ENCODE data around the gene KANSL1. TPM values are rescaled to one million over a fixed set of nuclear protein-coding genes. Genes with fewer than 3 reads are reported as not detected.
A peak's percentile ranks its signal among the peaks of the same experiment; 100 is the strongest.

The KANSL1 gene
- total RNA-seq, 1 donor from 2014 or later, result 136 TPM

DNA sequence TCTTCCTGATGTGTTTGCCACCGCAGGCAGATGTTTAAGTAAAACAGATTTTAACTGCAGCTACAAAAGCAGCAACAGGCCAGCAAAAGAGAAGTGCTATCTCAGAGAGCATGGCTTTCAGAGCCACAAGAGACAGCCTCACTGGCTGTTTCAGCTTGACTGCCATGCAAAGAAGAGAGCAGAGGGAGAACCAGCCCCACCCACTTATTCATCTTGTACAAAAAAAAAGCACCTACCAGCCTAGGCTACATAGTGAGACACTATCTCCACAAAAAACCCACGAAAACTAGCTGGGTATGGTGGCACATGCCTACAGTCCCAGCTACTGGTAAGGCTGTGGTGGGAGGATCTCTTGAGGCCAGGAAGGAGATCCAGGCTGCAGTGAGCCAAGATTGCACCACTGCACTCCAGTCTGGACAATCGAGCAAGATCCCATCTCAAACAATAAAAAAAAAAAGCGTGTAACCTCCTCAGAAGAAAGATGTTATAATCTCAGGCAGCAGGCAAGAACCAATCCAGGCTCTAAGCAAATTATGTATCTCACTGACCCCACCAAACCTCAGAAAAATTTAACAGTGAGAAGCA is 164.2 kb downstream of the KANSL1 start:
- Histone ChIP-seq H3K9ac (no peak overlapping the region), H3K27me3 (no peaks in the 10 kb centered on the region), H3K9me3 (ENCODE audit: low read depth) (no peaks in the 10 kb centered on the region), H3K27ac (no peak overlapping the region), H2AFZ (replicated peaks) (no peak overlapping the region), H3K4me1 (peaks cover 24% of the 10 kb centered on the region), H3K79me2 (ENCODE audit: low read depth) (no peaks in the 10 kb centered on the region), H3K4me3 (no peak overlapping the region), H4K20me1 (ENCODE audit: low read depth) (peaks cover 55% of the 10 kb centered on the region), H3K4me2 (no peak overlapping the region), H3F3A (ENCODE audit: low read depth) (peaks cover 23% of the 10 kb centered on the region), H3K36me3 (no peaks in the 10 kb centered on the region)
- Mint-ChIP-seq H3K27me3 (ENCODE audit: insufficient read depth, low read depth) (peaks cover 2% of the 10 kb centered on the region), H3K36me3 (peaks cover 39% of the 10 kb centered on the region), H3K4me3 (no peak overlapping the region), H3K4me1 (peaks cover 19% of the 10 kb centered on the region), H3K27ac (no peak overlapping the region), H3K9me3 (no peaks in the 10 kb centered on the region)
- DNase-seq (ENCODE audit: low spot score), result no peak
- TF ChIP-seq EZH2phosphoT487 (IDR thresholded peaks at IDR 0.05), result no peak
- TF ChIP-seq, protein P1, sequence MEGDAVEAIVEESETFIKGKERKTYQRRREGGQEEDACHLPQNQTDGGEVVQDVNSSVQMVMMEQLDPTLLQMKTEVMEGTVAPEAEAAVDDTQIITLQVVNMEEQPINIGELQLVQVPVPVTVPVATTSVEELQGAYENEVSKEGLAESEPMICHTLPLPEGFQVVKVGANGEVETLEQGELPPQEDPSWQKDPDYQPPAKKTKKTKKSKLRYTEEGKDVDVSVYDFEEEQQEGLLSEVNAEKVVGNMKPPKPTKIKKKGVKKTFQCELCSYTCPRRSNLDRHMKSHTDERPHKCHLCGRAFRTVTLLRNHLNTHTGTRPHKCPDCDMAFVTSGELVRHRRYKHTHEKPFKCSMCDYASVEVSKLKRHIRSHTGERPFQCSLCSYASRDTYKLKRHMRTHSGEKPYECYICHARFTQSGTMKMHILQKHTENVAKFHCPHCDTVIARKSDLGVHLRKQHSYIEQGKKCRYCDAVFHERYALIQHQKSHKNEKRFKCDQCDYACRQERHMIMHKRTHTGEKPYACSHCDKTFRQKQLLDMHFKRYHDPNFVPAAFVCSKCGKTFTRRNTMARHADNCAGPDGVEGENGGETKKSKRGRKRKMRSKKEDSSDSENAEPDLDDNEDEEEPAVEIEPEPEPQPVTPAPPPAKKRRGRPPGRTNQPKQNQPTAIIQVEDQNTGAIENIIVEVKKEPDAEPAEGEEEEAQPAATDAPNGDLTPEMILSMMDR (IDR thresholded peaks at IDR 0.05), result no peak
- no peak for TF ChIP-seq EZH2 (IDR thresholded peaks at IDR 0.05)

DNA sequence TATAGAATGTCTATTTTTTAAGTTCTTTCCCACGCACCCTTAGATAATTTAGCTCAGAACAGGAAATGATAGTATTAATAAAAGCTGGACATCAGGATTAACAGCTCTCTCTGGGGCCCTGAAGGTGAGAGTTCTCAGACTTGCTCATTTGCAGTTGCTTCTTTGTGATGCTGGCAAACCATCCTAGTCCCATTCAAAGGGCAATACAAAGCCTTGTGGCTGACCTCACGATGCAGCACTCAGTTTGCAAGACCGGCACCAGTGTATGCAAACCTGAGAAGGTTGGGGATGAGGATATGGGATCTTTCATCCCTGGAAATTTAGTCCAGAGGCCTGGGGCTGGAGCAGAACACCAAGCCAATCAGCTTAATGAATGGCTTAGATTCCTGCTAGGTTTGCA is 164.9 kb downstream of the KANSL1 start:
- Mint-ChIP-seq H3K27me3 (ENCODE audit: insufficient read depth, low read depth) (peaks cover 2% of the 10 kb centered on the region), H3K27ac (no peak overlapping the region), H3K4me3 (no peak overlapping the region), H3K4me1 (peaks cover 23% of the 10 kb centered on the region), H3K36me3 (peaks cover 35% of the 10 kb centered on the region), H3K9me3 (no peaks in the 10 kb centered on the region)
- no peak overlapping the region for H3K27ac ChIP-seq
- peaks cover 25% of the 10 kb centered on the region for H3K4me1 ChIP-seq
- no peak overlapping the region for H2AFZ ChIP-seq (replicated peaks)
- peak; percentile 52 for DNase-seq (ENCODE audit: low spot score)
- H3K79me2 ChIP-seq (ENCODE audit: low read depth), result no peaks in the 10 kb centered on the region
- H3K4me3 ChIP-seq, result no peak overlapping the region
- no peaks in the 10 kb centered on the region for H3K9me3 ChIP-seq (ENCODE audit: low read depth)
- peaks cover 55% of the 10 kb centered on the region for H4K20me1 ChIP-seq (ENCODE audit: low read depth)
- no peaks in the 10 kb centered on the region for H3K36me3 ChIP-seq
- peaks cover 23% of the 10 kb centered on the region for H3F3A ChIP-seq (ENCODE audit: low read depth)
- no peak overlapping the region for H3K4me2 ChIP-seq
- TF ChIP-seq, protein P1 (IDR thresholded peaks at IDR 0.05), result no peak
- TF ChIP-seq EZH2phosphoT487 (IDR thresholded peaks at IDR 0.05) (no peak), EZH2 (IDR thresholded peaks at IDR 0.05) (no peak)
- H3K9ac ChIP-seq, result no peak overlapping the region
- H3K27me3 ChIP-seq, result no peaks in the 10 kb centered on the region

DNA sequence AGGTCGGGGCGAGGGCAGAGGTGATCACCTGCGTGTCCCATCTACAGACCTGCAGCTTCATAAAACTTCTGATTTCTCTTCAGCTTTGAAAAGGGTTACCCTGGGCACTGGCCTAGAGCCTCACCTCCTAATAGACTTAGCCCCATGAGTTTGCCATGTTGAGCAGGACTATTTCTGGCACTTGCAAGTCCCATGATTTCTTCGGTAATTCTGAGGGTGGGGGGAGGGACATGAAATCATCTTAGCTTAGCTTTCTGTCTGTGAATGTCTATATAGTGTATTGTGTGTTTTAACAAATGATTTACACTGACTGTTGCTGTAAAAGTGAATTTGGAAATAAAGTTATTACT is 165.3 kb downstream of the KANSL1 start:
- peaks cover 26% of the 10 kb centered on the region for H3K4me1 Mint-ChIP-seq
- peak overlapping the region; percentile 76 for H3K27ac Mint-ChIP-seq
- no peak overlapping the region for H3K27ac ChIP-seq
- peaks cover 23% of the 10 kb centered on the region for H3F3A ChIP-seq (ENCODE audit: low read depth)
- H3K36me3 Mint-ChIP-seq, result peaks cover 35% of the 10 kb centered on the region
- H3K4me3 Mint-ChIP-seq, result no peak overlapping the region
- H3K4me1 ChIP-seq, result peaks cover 25% of the 10 kb centered on the region
- H3K4me2 ChIP-seq, result no peak overlapping the region
- H3K27me3 Mint-ChIP-seq (ENCODE audit: insufficient read depth, low read depth), result peaks cover 5% of the 10 kb centered on the region
- H3K9ac ChIP-seq, result no peak overlapping the region
- DNase-seq (ENCODE audit: low spot score), result no peak
- TF ChIP-seq, protein P1 (IDR thresholded peaks at IDR 0.05), result no peak
- no peak for TF ChIP-seq EZH2phosphoT487 (IDR thresholded peaks at IDR 0.05)
- no peak for TF ChIP-seq EZH2 (IDR thresholded peaks at IDR 0.05)
- H3K9me3 ChIP-seq (ENCODE audit: low read depth), result no peaks in the 10 kb centered on the region
- no peaks in the 10 kb centered on the region for H3K27me3 ChIP-seq
- peaks cover 54% of the 10 kb centered on the region for H4K20me1 ChIP-seq (ENCODE audit: low read depth)
- no peak overlapping the region for H2AFZ ChIP-seq (replicated peaks)
- H3K79me2 ChIP-seq (ENCODE audit: low read depth), result no peaks in the 10 kb centered on the region
- H3K36me3 ChIP-seq, result no peaks in the 10 kb centered on the region
- H3K4me3 ChIP-seq, result no peak overlapping the region
- no peaks in the 10 kb centered on the region for H3K9me3 Mint-ChIP-seq
